ENCODE data around the gene DYNC1H1.

The DYNC1H1 gene

DNA sequence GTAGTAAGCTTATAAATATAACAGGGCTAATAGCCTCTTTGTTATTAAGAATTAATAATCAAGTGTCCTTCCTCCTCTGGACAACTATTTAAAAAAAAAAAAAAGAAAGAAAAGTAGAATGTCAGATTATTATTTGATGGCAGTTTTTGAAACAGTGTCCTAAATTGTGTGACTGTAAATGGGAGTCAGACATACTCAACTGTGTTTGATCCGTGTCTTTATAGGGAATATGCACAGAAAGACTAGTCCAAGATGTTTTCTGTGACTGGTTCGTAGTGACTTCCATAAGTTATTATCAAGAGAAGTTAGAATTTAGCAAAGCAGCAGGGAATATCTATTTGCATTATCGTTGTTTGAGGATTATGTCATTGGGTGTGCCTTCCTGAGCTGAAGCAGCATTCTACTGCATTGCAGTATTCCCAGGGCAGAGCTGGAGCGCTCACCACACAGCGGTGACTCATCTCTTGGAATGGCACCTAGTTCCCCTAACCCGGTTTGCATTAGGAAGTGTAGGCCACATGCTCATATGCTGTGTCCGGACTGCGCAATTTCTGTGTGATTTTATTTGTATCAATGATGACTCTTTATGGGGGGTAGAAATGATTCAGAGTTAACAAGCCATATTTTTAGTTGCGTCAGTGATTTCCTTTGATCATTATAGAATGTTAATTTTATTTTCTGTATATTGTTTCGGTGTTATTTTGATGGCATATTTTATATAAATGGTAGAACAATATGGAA lies 7.9 kb downstream of the DYNC1H1 start:
- no peak overlapping the region for H3K4me3 ChIP-seq (replicated peaks; ENCODE audit: low read depth, low read length)
- TF ChIP-seq, protein P1, sequence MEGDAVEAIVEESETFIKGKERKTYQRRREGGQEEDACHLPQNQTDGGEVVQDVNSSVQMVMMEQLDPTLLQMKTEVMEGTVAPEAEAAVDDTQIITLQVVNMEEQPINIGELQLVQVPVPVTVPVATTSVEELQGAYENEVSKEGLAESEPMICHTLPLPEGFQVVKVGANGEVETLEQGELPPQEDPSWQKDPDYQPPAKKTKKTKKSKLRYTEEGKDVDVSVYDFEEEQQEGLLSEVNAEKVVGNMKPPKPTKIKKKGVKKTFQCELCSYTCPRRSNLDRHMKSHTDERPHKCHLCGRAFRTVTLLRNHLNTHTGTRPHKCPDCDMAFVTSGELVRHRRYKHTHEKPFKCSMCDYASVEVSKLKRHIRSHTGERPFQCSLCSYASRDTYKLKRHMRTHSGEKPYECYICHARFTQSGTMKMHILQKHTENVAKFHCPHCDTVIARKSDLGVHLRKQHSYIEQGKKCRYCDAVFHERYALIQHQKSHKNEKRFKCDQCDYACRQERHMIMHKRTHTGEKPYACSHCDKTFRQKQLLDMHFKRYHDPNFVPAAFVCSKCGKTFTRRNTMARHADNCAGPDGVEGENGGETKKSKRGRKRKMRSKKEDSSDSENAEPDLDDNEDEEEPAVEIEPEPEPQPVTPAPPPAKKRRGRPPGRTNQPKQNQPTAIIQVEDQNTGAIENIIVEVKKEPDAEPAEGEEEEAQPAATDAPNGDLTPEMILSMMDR (IDR thresholded peaks at IDR 0.05; ENCODE audit: insufficient read depth, low read length, poor library complexity, severe bottlenecking), result no peak
- H3K27me3 ChIP-seq (replicated peaks; ENCODE audit: control insufficient read depth, insufficient read depth, low read length), result no peaks in the 10 kb centered on the region

DNA sequence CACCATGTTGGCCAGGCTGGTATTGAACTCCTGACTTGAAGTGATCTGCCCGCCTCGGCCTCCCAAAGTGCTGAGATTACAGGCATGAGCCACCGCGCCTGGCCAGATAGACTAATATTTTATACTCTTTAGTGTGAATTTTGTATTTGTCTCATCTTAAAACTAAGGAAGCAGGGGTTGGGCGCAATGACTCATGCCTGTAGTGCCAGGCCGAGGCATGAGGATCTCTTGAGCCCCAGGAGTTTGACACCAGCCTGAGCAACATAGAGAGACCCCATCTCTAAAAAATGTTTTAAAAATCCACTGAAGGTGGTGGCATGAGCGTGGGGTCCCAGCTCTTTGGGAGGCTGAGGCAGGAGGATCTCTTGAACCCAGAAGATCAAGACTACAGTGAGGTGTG lies 9.0 kb downstream of the DYNC1H1 start:
- no peak for DNase-seq (ENCODE audit: extremely low read depth, insufficient read length)
- Histone ChIP-seq H3K4me3 (replicated peaks; ENCODE audit: low read depth, low read length) (no peak overlapping the region), H3K27me3 (replicated peaks; ENCODE audit: control insufficient read depth, insufficient read depth, low read length) (no peaks in the 10 kb centered on the region), H3K36me3 (ENCODE audit: control insufficient read depth, insufficient read depth, low read length) (no peaks in the 10 kb centered on the region; the same call in 1 of the 2 replicates)
- TF ChIP-seq, protein P1 (IDR thresholded peaks at IDR 0.05; ENCODE audit: insufficient read depth, low read length, poor library complexity, severe bottlenecking), result no peak

More for the DNA sequence above, 7.9 kb downstream of the DYNC1H1 start:
- H3K36me3 ChIP-seq (ENCODE audit: control insufficient read depth, insufficient read depth, low read length), result no peaks in the 10 kb centered on the region; the same call in 1 of the 2 replicates
- DNase-seq (ENCODE audit: extremely low read depth, insufficient read length), result no peak

DNA sequence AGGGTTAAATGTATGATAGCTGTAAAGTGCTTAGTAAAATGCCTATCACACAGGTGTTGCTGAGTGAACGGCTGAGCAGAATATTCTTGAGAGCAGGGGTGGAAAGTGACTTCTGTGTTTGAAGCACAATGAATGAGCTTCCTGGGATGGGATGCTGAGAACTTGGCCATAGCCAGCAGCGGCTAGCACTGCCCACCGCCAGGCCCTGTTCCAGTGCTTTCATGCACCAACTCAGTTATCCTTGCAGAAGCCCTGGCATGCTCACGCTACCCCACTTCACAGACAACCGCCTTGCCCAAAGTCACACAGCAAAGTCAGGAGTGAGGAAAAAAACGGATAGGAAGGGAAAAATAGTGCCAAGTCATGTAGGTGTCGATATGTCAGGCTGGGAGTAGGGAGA lies 10.9 kb downstream of the DYNC1H1 start:
- DNase-seq (ENCODE audit: extremely low read depth, insufficient read length), result no peak
- TF ChIP-seq, protein P1 (IDR thresholded peaks at IDR 0.05; ENCODE audit: insufficient read depth, low read length, poor library complexity, severe bottlenecking), result no peak

DNA sequence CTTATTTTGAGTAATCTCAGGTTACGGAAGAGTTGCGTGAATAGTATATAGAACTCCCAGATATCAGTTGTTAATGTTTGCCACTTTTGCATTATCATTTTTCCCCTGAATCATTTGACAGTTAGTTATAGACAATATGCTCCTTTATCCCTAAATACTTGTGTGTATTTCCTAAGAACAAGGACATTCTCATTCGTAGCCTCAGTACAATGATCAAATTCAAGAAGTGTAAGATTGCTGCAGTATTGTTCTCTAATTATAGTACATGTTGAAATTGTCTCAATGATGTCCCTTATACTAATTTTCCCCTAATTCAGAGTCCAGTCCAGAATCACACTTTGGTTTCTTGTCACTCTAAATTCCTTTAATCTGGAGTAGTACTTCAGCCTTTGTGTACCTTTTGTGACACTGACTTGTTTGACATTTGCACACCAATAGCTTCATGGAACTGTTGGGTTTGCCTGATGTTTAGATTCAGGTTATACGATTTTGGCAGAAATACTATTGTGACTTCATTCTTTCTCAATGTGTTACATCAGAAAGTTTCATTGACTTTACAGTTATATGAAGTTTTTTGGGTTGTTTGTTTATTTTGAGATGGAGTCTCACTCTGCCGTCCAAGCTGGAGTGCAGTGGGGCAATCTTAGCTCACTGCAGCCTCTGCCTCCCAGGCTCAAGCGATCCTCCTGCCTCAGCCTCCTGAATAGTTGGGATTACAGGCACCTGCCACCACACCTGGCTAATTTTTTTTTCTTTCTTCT lies 13.1 kb downstream of the DYNC1H1 start:
- Histone ChIP-seq H3K4me3 (replicated peaks; ENCODE audit: low read depth, low read length) (no peak overlapping the region), H3K36me3 (ENCODE audit: control insufficient read depth, insufficient read depth, low read length) (peaks cover 6% of the 10 kb centered on the region), H3K27me3 (replicated peaks; ENCODE audit: control insufficient read depth, insufficient read depth, low read length) (no peaks in the 10 kb centered on the region)
- DNase-seq (ENCODE audit: extremely low read depth, insufficient read length), result no peak
- TF ChIP-seq, protein P1 (IDR thresholded peaks at IDR 0.05; ENCODE audit: insufficient read depth, low read length, poor library complexity, severe bottlenecking), result no peak

More for the DNA sequence above, 10.9 kb downstream of the DYNC1H1 start:
- no peaks in the 10 kb centered on the region for H3K27me3 ChIP-seq (replicated peaks; ENCODE audit: control insufficient read depth, insufficient read depth, low read length)
- H3K4me3 ChIP-seq (replicated peaks; ENCODE audit: low read depth, low read length), result no peak overlapping the region
- H3K36me3 ChIP-seq (ENCODE audit: control insufficient read depth, insufficient read depth, low read length), result peaks cover 4% of the 10 kb centered on the region; the same call in 1 of the 2 replicates

DNA sequence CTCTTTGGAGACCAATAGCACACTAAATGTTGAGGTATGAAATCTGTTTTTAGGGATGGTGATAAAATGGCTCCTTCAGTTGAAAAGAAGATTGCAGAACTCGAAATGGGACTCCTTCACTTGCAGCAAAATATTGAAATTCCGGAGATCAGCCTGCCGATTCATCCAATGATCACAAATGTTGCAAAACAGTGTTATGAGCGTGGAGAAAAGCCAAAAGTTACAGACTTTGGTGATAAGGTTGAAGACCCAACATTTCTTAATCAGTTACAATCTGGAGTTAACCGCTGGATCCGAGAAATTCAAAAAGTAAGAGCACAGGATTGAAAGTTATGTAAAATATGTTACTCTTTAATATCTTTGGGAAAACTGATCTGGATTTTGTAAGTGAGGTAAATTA lies 15.3 kb downstream of the DYNC1H1 start:
- TF ChIP-seq, protein P1 (IDR thresholded peaks at IDR 0.05; ENCODE audit: insufficient read depth, low read length, poor library complexity, severe bottlenecking), result no peak
- DNase-seq (ENCODE audit: extremely low read depth, insufficient read length), result no peak
- H3K4me3 ChIP-seq (replicated peaks; ENCODE audit: low read depth, low read length), result no peak overlapping the region
- no peaks in the 10 kb centered on the region for H3K27me3 ChIP-seq (replicated peaks; ENCODE audit: control insufficient read depth, insufficient read depth, low read length)
- peaks cover 11% of the 10 kb centered on the region for H3K36me3 ChIP-seq (ENCODE audit: control insufficient read depth, insufficient read depth, low read length)

All from GM06990 (cell line).